NOMO-1 treated with dmso at 0.1 percent for 144 hours (cell line): Measurements from ENCODE around the gene TRDMT1.

ENCODE experiments used
- DNase-seq: peaks from one replicate; lab custom pipeline; 2025; ENCODE audit not compliant: unreplicated experiment; lab: John Stamatoyannopoulos, UW

TRDMT1 gene

DNA sequence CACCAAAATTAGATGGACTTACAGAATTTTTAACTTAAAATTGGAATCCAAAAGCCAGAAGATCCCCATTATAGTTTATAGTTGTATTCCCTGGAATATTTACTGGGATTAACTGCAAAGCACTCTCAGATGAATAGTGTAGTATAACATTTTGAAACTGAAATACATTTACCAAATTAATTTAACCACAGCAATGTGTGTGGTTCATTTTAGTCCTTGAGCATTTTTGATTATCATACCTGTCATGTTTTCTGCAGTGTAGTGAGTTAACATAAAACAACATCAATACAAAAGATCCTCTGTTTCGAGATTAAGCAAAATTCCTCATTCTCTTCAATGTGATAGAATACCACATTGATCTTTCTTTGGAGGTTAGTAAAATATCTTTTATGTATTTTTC lies 30.3 kb upstream of the TRDMT1 start:
- DNase-seq: no peak

DNA sequence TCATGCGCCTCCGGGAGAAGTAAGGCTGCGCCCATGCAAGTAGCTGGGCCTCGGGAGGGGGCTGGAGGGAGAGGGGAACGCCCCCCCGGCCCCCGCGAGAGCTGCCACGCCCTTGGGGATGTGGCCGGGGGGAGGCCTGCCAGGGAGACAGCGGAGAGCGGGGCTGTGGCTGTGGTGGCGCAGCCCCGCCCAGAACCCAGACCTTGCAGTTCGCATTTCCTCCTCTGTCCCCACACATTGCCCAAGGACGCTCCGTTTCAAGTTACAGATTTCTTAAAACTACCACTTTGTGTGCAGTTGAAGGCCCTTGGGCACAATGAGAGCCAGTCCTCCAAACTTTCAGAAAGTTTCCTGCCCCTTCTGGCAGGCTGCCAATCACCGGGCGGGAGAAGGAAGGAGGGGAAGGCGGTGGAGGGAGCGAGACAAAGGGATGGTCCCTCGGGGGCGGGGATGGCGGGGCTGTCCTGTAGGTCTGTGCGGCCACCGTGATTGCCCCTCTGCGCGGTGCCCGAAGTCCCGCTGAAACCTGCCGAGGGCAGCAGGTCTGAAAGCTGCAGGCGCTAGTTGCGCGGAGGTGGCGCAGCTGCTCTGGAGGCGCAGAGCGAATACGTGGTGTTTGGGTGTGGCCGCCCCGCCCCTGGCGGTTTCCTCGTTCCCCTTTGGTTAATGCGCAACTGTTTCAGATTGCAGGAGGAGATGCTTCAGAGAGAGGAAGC lies 28.7 kb upstream of the TRDMT1 start:
- peak; percentile 92 for DNase-seq

DNA sequence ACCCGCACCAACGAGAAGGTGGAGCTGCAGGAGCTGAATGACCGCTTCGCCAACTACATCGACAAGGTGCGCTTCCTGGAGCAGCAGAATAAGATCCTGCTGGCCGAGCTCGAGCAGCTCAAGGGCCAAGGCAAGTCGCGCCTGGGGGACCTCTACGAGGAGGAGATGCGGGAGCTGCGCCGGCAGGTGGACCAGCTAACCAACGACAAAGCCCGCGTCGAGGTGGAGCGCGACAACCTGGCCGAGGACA lies 28.2 kb upstream of the TRDMT1 start:
- no peak for DNase-seq

DNA sequence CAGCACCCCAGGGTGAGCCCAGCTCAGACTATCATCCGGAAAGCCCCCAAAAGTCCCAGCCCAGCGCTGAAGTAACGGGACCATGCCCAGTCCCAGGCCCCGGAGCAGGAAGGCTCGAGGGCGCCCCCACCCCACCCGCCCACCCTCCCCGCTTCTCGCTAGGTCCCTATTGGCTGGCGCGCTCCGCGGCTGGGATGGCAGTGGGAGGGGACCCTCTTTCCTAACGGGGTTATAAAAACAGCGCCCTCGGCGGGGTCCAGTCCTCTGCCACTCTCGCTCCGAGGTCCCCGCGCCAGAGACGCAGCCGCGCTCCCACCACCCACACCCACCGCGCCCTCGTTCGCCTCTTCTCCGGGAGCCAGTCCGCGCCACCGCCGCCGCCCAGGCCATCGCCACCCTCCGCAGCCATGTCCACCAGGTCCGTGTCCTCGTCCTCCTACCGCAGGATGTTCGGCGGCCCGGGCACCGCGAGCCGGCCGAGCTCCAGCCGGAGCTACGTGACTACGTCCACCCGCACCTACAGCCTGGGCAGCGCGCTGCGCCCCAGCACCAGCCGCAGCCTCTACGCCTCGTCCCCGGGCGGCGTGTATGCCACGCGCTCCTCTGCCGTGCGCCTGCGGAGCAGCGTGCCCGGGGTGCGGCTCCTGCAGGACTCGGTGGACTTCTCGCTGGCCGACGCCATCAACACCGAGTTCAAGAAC lies 27.7 kb upstream of the TRDMT1 start:
- no peak for DNase-seq

DNA sequence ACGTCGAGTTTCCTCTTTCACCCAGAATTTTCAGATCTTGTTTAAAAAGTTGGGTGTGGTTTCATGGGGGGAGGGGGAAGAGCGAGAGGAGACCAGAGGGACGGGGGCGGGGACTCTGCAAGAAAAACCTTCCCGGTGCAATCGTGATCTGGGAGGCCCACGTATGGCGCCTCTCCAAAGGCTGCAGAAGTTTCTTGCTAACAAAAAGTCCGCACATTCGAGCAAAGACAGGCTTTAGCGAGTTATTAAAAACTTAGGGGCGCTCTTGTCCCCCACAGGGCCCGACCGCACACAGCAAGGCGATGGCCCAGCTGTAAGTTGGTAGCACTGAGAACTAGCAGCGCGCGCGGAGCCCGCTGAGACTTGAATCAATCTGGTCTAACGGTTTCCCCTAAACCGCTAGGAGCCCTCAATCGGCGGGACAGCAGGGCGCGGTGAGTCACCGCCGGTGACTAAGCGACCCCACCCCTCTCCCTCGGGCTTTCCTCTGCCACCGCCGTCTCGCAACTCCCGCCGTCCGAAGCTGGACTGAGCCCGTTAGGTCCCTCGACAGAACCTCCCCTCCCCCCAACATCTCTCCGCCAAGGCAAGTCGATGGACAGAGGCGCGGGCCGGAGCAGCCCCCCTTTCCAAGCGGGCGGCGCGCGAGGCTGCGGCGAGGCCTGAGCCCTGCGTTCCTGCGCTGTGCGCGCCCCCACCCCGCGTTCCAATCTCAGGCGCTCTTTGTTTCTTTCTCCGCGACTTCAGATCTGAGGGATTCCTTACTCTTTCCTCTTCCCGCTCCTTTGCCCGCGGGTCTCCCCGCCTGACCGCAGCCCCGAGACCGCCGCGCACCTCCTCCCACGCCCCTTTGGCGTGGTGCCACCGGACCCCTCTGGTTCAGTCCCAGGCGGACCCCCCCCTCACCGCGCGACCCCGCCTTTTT lies 26.9 kb upstream of the TRDMT1 start, which contains the start of gene VIM:
VIM (plus strand) TSS at position 151 of the 925 bp plus-strand sequence. CDS start 1,182 bp downstream, outside the sequence.
- DNase-seq: peak; percentile 87

DNA sequence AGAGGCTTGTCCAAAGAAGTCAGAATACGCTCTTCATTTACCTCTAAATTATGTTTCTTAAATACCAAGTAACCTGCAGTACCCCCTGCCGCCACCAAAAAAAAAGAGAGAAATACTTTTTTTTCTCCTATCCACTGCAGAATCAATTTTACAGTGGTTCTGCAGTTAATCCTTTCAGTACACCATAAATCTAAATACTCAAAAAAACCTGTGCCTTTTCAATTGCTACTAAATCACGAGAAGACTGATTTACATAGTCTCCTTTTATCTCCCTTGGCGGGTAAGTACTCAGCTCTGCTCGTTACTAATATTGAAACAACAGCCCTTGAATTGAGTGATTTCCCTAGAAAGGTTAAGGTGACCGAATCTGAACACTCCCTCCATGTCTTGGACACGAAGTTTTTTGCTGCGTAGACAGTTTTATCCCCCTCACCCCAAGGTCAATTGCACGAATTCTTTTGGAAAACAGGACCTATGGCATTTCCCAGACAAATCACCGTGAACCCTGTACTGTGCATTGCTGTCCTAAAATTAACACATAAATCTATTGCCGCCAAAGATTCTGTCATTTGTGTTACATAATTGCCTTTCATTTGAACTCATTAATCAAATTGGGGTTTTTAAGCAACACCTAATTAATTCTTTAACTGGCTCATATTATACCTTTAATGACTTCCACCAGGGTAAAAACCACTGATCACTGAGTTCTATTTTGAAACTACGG lies 26.1 kb upstream of the TRDMT1 start:
- DNase-seq: peak; percentile 57

DNA sequence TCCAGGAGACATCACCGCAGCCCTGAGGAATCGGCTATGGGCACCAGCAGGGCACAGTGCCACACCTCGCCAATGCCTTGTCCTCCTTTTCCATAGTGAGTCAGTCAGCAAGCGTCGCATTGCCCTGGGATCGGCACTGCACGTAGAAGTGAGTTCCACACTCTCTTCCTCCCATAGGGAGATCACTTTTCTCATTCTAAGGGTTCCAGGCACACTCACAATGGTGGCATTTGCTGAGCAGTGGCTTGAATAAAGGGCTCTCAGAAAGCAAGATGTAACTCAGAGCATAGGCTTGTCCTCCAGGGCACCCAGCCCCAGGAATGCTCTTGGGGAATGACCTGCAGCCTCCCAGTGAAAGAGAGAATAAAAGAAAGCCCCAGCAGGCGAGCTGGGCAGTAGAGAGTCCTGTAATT lies 25.4 kb upstream of the TRDMT1 start:
- no peak for DNase-seq

DNA sequence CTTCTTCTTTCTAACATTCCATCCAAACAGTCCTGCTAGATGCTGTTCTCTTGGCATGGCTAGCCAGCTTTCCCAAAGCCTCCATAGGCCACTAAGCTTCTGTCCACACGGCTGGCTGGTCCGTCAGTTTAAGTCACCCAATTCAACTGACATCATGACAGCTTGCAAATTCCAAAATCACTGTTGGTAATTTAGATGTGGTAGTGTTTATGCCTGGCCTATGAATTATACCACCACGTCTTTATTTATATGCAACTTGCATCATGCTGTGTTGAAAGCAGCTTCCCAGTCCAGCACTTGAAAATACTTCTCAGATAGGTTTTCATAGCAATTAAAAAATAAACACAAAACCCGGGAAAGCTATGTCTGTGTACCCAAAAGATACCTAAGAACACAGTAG lies 24.3 kb upstream of the TRDMT1 start:
- DNase-seq: no peak

DNA sequence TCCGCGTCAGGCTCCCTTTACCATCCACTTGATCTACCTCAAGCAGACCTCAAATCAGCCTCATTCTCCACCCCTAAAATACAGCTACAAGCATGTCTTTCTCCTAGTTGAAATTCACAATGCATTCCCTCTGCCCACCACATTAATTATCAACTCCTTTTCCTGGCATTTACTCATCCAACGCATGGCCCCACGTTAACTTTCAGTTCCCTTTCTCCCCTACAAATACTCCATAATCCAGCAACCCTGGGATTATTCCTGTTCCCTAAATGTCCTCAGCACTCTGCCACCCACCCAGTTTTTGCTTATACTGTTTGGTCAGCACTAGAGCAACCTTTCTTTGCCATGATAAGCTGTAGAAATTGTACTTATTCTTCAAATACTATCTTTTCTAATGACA lies 20.9 kb upstream of the TRDMT1 start:
- DNase-seq: peak; percentile 13

DNA sequence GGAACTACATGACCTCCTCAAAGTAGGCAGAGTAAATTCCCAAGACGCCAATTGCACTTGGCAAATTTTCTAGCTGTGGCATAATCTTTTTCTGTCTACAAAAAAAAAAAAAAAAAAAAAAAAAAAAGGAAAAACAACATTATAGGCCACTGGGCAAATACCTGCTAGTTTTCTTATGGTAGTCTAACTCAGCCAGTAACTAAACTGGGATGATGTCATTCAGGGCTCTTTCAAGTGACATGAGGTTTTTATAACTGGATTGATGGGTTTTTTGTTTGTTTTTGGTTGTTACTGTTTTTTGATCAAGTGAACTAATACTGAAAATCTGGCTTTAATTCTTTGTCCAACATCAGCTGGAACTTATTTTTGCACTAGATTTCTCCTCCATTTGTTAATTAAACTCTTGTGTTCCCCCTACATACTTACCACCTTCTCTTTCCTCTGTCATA lies 19.2 kb upstream of the TRDMT1 start:
- DNase-seq: no peak

DNA sequence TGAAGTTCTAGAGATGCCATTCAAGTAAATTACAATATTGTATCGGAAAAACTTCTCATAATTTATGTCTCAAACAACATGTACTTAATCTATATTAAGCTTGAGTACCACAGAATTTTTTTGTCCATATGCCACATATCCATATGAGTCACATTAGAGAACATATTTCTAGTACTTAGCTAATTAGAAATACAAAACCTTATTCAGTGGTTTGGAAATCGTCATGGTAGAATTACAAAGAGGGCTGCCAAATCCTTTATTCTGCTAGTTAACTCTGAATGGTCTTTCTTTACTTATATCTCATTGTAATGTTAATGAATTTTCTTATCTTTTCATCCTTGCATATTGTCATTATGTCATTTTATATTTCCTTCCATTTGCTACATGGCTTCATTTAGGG lies 17.6 kb upstream of the TRDMT1 start:
- no peak for DNase-seq

DNA sequence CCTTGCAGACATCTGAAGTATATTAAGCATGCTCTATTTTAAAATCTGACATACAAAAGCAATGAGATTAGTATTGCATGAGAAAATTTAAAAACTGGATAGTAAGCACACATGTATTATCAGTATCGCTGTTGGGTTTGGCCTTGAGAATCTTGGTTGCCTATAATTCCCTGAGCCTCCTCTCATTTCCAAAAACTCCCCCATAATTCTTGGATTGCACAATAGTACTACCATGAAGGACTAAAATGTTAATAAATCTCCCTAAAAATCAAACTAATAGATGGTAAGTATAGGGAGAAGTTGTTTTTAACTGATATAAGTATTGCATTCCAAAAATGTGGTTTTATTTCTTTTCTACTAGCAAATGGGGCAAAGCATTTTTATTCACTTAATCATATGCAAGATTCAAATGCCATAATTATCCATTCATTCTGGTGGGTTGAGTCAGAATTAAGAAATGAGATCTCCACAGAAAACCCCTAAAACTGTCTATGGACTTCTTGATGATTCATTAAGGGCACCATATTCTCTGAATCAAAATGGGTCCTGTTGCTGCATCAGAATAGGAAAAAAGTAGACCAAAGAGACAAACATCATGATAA lies 16.3 kb upstream of the TRDMT1 start:
- DNase-seq: no peak

DNA sequence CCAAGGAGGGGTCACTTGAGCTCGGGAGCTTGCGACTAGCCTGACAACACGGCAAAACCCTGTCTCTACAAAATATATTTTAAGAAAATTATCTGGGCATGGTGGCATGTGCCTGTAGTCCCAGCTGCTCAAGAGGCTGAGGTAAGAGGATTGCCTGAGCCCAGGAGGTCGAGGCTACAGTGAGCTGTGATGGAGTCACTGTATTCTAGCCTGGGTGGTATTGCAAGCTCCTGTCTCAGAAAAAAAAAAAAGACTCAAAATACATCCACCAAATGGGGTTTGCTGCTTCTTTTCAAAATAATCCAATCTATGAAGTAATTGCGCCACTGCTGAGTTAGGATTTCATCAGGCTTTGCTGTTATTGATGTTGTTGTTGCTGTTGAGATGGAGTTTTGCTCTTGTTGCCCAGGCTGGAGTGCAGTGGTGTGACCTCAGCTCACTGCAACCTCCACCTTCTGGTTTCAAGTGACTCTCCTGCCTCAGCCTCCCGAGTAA lies 15.5 kb upstream of the TRDMT1 start:
- no peak for DNase-seq

DNA sequence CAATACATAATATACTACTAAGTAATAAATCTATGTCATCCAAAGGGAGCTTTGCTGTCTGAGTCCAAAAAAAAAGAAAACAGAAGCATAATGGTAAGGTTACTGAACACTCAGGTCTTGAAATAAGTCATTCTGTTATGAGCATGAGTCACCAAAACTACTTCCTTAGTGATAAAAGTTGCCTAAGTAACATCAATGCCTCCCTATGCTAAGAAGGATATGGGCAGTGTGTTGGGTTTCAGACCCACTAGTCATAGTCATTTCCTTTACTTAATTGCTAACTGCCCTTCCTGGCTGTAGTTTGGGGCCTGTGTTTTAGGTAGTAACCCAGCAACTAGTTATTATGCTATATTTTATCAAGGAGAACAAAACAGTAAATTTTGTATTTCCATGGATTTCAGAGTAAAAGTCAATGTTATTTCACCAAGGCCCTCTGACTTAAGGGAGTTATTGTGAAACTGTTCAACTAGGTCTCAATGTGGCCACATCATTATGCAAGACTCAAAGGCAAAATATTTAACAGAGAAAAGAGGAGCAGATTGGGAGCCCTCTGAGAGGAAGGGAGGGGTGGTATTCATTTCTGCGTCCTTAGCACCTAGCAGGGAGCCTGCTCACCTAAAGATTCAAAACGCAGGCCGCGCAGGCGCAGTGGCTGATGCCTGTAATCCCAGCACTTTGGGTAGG lies 14.9 kb upstream of the TRDMT1 start:
- peak; percentile 97 for DNase-seq

DNA sequence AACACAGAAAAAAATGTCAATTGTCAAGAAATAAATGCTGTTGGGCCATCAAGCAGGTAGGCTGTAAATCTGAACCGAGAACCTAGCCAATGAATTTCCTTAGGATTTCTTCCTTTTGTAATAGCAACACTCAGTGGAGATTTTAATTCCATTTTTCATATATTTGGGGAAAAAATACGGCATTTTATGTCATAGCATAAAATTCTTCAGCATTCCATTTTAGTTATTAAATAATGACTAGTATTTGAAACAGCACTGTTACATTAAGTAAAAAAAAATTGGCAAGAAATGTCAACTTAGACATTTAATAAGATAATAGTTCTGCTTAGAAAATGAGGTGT lies 14.3 kb upstream of the TRDMT1 start:
- no peak for DNase-seq

DNA sequence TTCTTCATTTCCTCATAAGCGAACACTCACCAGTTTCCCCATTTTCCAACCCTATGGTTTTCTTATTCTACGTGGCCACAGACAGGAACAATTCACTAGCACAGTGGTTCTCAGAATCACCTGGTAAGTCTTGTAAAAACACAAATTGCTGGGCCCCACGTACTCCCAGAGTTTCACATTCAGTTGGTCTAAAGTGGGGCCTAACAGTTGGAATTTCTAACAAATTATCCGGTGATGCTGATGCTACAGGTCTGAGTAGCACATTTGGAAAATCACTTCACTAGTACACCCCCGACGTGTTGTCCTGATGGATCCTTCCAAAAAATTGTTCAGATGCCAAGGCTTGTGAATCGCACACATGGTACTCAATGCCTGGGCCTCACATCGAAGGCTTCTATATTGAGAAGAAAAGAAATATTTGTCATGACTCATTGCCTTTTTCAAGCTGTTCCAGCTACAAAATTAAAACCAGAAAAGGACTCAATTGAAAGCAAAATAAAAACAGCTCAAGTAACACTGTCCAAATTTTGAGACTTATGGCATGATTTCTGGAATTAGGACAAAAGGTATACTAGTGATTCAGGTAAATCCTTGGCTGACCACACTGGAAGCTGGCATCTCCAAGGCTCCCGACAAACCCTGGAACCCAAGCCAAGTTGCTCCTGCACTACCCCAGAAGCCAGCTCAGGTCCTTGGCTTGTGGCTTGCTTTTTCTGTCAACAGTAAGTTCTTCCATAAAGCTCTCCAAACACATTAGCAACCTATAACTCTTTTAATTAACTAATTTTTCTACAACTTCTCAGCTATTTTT lies 13.7 kb upstream of the TRDMT1 start:
- no peak for DNase-seq

DNA sequence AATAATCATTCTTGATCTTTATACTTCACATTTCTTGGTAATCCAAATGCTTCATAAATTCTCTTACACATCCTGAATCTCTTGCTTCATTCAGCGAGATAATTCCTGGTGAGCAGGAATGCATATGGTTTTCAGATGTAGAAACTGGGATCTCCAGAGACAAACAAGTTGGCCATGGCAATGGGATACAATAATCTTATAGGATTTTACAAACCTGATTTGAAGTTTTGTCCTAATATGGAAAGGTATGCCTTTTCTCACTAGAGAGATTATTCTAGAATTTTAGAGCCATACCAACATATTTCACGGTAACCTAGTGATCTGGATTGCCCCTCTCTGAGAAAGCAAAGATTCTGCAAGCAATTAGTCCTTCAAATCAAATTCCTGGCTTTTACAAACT lies 13.1 kb upstream of the TRDMT1 start:
- DNase-seq: no peak

DNA sequence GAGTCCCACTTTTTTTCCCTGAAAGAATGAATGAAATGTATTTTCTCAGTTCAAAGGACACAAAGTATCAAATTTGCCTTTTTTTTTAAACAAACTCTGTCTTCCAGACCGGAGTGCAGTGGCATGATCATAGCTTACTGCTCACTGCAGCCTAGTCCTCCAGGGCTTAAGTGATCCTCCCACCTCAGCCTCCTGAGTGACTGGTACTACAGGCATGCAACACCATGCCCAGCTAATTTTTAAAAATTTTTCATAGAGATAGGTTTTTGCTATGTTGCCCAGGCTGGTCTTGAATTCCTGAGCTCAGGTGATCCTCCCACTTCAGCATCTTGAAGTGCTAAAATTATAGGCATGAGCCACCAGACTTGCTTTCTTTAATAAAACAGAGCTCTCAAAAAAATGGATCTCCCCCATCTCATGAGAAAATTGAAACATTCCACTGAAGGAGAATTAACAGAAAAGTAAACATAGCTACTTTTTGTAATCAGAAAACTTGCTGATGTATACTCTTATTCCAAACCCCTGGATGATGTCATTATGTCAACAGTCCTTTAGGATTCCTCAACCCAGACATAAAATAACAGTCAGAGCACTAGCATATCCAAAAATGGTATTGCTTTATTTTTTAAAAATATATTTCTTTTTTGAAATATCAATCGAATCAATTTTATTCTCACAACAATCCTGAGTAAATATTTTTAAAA lies 12.3 kb upstream of the TRDMT1 start:
- no peak for DNase-seq

DNA sequence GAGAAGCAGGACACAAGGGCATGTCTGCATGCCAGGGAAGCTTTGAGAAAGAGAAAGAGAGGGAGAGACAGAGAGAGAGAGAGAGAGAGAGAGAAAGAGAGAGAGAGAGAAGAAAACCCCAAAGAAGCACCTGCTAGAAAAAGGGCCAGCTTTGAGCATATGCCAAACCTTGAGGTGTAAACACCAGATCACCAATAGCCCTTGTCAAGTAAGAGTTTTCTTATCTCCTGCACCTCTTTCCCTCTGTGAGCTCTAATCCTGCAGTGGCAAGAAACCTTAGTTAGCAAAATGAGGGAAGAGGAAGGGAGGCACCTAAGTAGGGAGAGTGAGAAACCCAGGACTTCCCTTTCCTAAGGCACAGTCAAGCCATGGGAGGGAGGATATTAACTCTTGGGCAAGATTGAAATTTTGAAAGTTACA lies 11.3 kb upstream of the TRDMT1 start:
- DNase-seq: peak; percentile 45
